PC-9 (cell line): ENCODE measurements around the gene DPYSL3. TPM values are rescaled to one million over a fixed set of nuclear protein-coding genes. Genes with fewer than 3 reads are reported as not detected.

ENCODE experiments used
- BruUV-seq: library from RNA; stranded (reverse); fragments of 400-500 nt; replicated peaks from 2 replicates; lab custom pipeline; 2021; lab: Mats Ljungman, UMichigan
- CTCF ChIA-PET: fragments of 300-600 bp; sonication (Branson Sonifier 250); formaldehyde crosslinking; loops from one replicate; lab custom pipeline; 2022; ENCODE audit warnings: antibody characterized with exemption; lab: Charles Lee
- POLR2A ChIA-PET: fragments of 300-600 bp; sonication (Branson Sonifier 250); formaldehyde crosslinking; loops from one replicate; lab custom pipeline; 2022; ENCODE audit warnings: antibody characterized with exemption; ENCODE audit not compliant: unreplicated experiment; lab: Charles Lee
- DNase-seq, 2 experiments: peaks; one replicate each; pipeline versions ENCODE4 v3.0.0 to v3.0.0-alpha.2; 2015 to 2022; ENCODE audit warnings: mixed read lengths in 1 of 2
- H2AFZ ChIP-seq: fragments of 200-600 bp; sonication (generic); 2 replicates; pipeline ENCODE4 v1.8.1; 2017; ENCODE audit warnings: antibody characterized with exemption
- H3F3A ChIP-seq: fragments of 200-600 bp; sonication (generic); 2 replicates; pipeline ENCODE4 v1.8.1; 2017; ENCODE audit warnings: antibody characterized with exemption, mild to moderate bottlenecking, low read depth; ENCODE audit not compliant: insufficient read depth
- H3K27ac ChIP-seq: fragments of 200-600 bp; sonication (generic); 2 replicates; pipeline ENCODE4 v1.6.1; 2016; ENCODE audit warnings: mixed run types
- H3K27me3 ChIP-seq: fragments of 200-600 bp; sonication (generic); 2 replicates; pipeline ENCODE4 v1.6.1; 2016; ENCODE audit warnings: low read depth, mixed run types; ENCODE audit not compliant: insufficient read depth
- H3K36me3 ChIP-seq: fragments of 200-600 bp; sonication (generic); 2 replicates; pipeline ENCODE4 v1.6.1; 2016; ENCODE audit warnings: low read depth, mixed run types
- H3K4me1 ChIP-seq: fragments of 200-600 bp; sonication (generic); replicated peaks from 2 replicates; pipeline ENCODE4 v1.6.1; 2016; ENCODE audit warnings: mixed run types; ENCODE audit not compliant: insufficient read depth
- H3K4me2 ChIP-seq: fragments of 200-600 bp; sonication (generic); 2 replicates; pipeline ENCODE4 v1.6.1; 2017; ENCODE audit warnings: mixed run types
- H3K4me3 ChIP-seq: fragments of 200-600 bp; sonication (generic); 2 replicates; pipeline ENCODE4 v1.6.1; 2016; ENCODE audit warnings: mixed run types
- H3K79me2 ChIP-seq: fragments of 200-600 bp; sonication (generic); 2 replicates; pipeline ENCODE4 v1.6.1; 2017; ENCODE audit warnings: low read depth, mixed run types
- H3K9me2 ChIP-seq: fragments of 200-600 bp; sonication (generic); 2 replicates; pipeline ENCODE4 v1.8.1; 2017; ENCODE audit warnings: mild to moderate bottlenecking; ENCODE audit not compliant: insufficient read depth
- H3K9me3 ChIP-seq: fragments of 200-600 bp; sonication (generic); 2 replicates; pipeline ENCODE4 v1.8.1; 2016; ENCODE audit warnings: low read depth; ENCODE audit not compliant: insufficient read depth
- H4K20me1 ChIP-seq: fragments of 200-600 bp; sonication (generic); 2 replicates; pipeline ENCODE4 v1.8.1; 2017; ENCODE audit not compliant: insufficient read depth
- EZH2 ChIP-seq: fragments of 200-600 bp; sonication (generic); IDR thresholded peaks from 2 replicates; pipeline ENCODE4 v1.8.0; 2017; ENCODE audit warnings: antibody characterized with exemption, low read depth
- intact Hi-C: fragments of 100-400 bp; cut with micrococcal nuclease; formaldehyde crosslinking; loops from one replicate; pipeline ENCODE4 v1.10.0; 2022; ENCODE audit not compliant: unreplicated experiment
- total RNA-seq: library from RNA; stranded (reverse); gene quantifications from 2 replicates; pipeline ENCODE4 v1.2.3, GENCODE V29; 2021
- TF ChIP-seq, protein P1 (sequence below): fragments of 200-600 bp; sonication (generic); conservative IDR thresholded peaks from 2 replicates; pipeline ENCODE4 v1.6.1; 2017; ENCODE audit warnings: mixed run types, antibody characterized with exemption, mild to moderate bottlenecking, moderate library complexity

DPYSL3 gene
- total RNA-seq, 1 experiment from 2014 or later: 1.3 TPM

- CTCF ChIA-PET: no interaction called here
Observed at GRCh38 chr5:147373328-147373727, 136.5 kb downstream of the DPYSL3 start.

GRCh38 chr5:147372191-147372590 lies 137.7 kb downstream of the DPYSL3 start:
- ChIA-PET CTCF (no interaction called here), POLR2A (no interaction called here)
- H3K4me3 ChIP-seq: no peak overlapping the region
- H3K27ac ChIP-seq: no peak overlapping the region
- no peak overlapping the region for H2AFZ ChIP-seq
- no peaks in the 10 kb centered on the region for H3K79me2 ChIP-seq
- no peaks in the 10 kb centered on the region; the same call in 1 of the 2 replicates for H3K9me3 ChIP-seq
- H3K36me3 ChIP-seq: no peaks in the 10 kb centered on the region
- DNase-seq: no peak
- H3K4me2 ChIP-seq: no peak overlapping the region
- intact Hi-C loops: loop anchor here (5.0 kb wide), 2 partner anchors 275 to 405 kb away; no protein-coding TSS in a partner anchor
- H3F3A ChIP-seq: no peaks in the 10 kb centered on the region
- H3K27me3 ChIP-seq: no peaks in the 10 kb centered on the region; the same call in 1 of the 2 replicates
- no peaks in the 10 kb centered on the region for H4K20me1 ChIP-seq
- H3K9me2 ChIP-seq: no peaks in the 10 kb centered on the region
- BruUV-seq: no TSS peak
- no peaks in the 10 kb centered on the region for H3K4me1 ChIP-seq
- TF ChIP-seq EZH2: no peak
- TF ChIP-seq, protein P1, sequence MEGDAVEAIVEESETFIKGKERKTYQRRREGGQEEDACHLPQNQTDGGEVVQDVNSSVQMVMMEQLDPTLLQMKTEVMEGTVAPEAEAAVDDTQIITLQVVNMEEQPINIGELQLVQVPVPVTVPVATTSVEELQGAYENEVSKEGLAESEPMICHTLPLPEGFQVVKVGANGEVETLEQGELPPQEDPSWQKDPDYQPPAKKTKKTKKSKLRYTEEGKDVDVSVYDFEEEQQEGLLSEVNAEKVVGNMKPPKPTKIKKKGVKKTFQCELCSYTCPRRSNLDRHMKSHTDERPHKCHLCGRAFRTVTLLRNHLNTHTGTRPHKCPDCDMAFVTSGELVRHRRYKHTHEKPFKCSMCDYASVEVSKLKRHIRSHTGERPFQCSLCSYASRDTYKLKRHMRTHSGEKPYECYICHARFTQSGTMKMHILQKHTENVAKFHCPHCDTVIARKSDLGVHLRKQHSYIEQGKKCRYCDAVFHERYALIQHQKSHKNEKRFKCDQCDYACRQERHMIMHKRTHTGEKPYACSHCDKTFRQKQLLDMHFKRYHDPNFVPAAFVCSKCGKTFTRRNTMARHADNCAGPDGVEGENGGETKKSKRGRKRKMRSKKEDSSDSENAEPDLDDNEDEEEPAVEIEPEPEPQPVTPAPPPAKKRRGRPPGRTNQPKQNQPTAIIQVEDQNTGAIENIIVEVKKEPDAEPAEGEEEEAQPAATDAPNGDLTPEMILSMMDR: no peak

More at GRCh38 chr5:147373328-147373727, 136.5 kb downstream of the DPYSL3 start:
- BruUV-seq: no TSS peak
- Histone ChIP-seq H3K4me1 (no peaks in the 10 kb centered on the region), H3K9me3 (no peaks in the 10 kb centered on the region; the same call in 1 of the 2 replicates), H3K27me3 (no peaks in the 10 kb centered on the region; the same call in 1 of the 2 replicates), H3K79me2 (no peaks in the 10 kb centered on the region), H3F3A (no peaks in the 10 kb centered on the region), H3K9me2 (no peaks in the 10 kb centered on the region), H3K4me3 (no peak overlapping the region), H3K36me3 (no peaks in the 10 kb centered on the region), H4K20me1 (no peaks in the 10 kb centered on the region), H2AFZ (no peak overlapping the region), H3K4me2 (no peak overlapping the region), H3K27ac (no peak overlapping the region)
- POLR2A ChIA-PET: no interaction called here
- TF ChIP-seq, protein P1: no peak
- no peak for TF ChIP-seq EZH2
- no peak for DNase-seq
- intact Hi-C loops: loop anchor here (5.0 kb wide), 2 partner anchors 276 to 406 kb away; no protein-coding TSS in a partner anchor

- no peak overlapping the region for H2AFZ ChIP-seq
- H3F3A ChIP-seq: no peaks in the 10 kb centered on the region
- intact Hi-C loops: loop anchor here (5.0 kb wide), 2 partner anchors 274 to 404 kb away; no protein-coding TSS in a partner anchor
- no peaks in the 10 kb centered on the region for H3K79me2 ChIP-seq
- no peaks in the 10 kb centered on the region for H3K4me1 ChIP-seq
- no peak overlapping the region for H3K27ac ChIP-seq
- no peaks in the 10 kb centered on the region for H3K9me2 ChIP-seq
- no peak for DNase-seq
- no peaks in the 10 kb centered on the region; the same call in 1 of the 2 replicates for H3K27me3 ChIP-seq
- no peaks in the 10 kb centered on the region for H3K36me3 ChIP-seq
- H3K4me3 ChIP-seq: no peak overlapping the region
- BruUV-seq: no TSS peak
- H4K20me1 ChIP-seq: no peaks in the 10 kb centered on the region
- no peaks in the 10 kb centered on the region; the same call in 1 of the 2 replicates for H3K9me3 ChIP-seq
- H3K4me2 ChIP-seq: no peak overlapping the region
- ChIA-PET CTCF (no interaction called here), POLR2A (no interaction called here)
- TF ChIP-seq, protein P1: no peak
- no peak for TF ChIP-seq EZH2
Observed at GRCh38 chr5:147371290-147371689, 138.6 kb downstream of the DPYSL3 start.
